HG03439 (cell line): ENCODE data around the gene GDPGP1.

Experiments
- ATAC-seq: cut with Tn5 transposase; IDR thresholded peaks from one replicate; pipeline ENCODE4 v1.9.1; 2021; ENCODE audit warnings: mild to moderate bottlenecking, moderate library complexity; ENCODE audit not compliant: unreplicated experiment

GDPGP1 gene

GRCh38 chr15:90294601-90295269 is 60.7 kb downstream of the GDPGP1 start:
- no peak for ATAC-seq

GRCh38 chr15:90295270-90295648 is 61.2 kb downstream of the GDPGP1 start:
- no peak for ATAC-seq
